ENCODE data around the gene EPHA3.

The EPHA3 gene

GRCh38 chr3:89402051-89402450 is 294.6 kb downstream of the EPHA3 start:
- H3K9me2 ChIP-seq (replicated peaks; ENCODE audit: low read depth, low read length): no peaks in the 10 kb centered on the region
- TF ChIP-seq CTCF (conservative IDR thresholded peaks at IDR 0.05; ENCODE audit: low read length): no peak
- no peak for TF ChIP-seq EZH2phosphoT487 (IDR thresholded peaks at IDR 0.05; ENCODE audit: borderline replicate concordance)
- H3K36me3 ChIP-seq (ENCODE audit: insufficient read depth, low read length): no peaks in the 10 kb centered on the region
- no peaks in the 10 kb centered on the region for H3K79me2 ChIP-seq (ENCODE audit: insufficient read depth, low read length)
- no peaks in the 10 kb centered on the region for H3F3A ChIP-seq (ENCODE audit: low read depth)
- no peaks in the 10 kb centered on the region for H3K4me1 ChIP-seq (ENCODE audit: insufficient read depth, low read length, poor library complexity, severe bottlenecking)
- H3K4me3 ChIP-seq (ENCODE audit: low read length, poor library complexity, severe bottlenecking): no peak overlapping the region
- no peak overlapping the region for H2AFZ ChIP-seq (ENCODE audit: low read length)
- no peaks in the 10 kb centered on the region for H3K27me3 ChIP-seq (ENCODE audit: insufficient read depth, low read length, poor library complexity, severe bottlenecking)
- H3K4me2 ChIP-seq (ENCODE audit: low read depth, low read length, poor library complexity, severe bottlenecking): no peak overlapping the region
- no peaks in the 10 kb centered on the region for H3K9me3 ChIP-seq (ENCODE audit: insufficient read depth, low read depth, low read length)
- H3K9ac ChIP-seq (ENCODE audit: low read depth, low read length, poor library complexity, severe bottlenecking): no peak overlapping the region
- no peaks in the 10 kb centered on the region for H4K20me1 ChIP-seq (ENCODE audit: insufficient read depth, low read length, poor library complexity, severe bottlenecking)

- no peaks in the 10 kb centered on the region for H3K36me3 ChIP-seq (ENCODE audit: insufficient read depth, low read length)
- H3F3A ChIP-seq (ENCODE audit: low read depth): no peaks in the 10 kb centered on the region
- H3K79me2 ChIP-seq (ENCODE audit: insufficient read depth, low read length): no peaks in the 10 kb centered on the region
- no peak overlapping the region for H2AFZ ChIP-seq (ENCODE audit: low read length)
- H3K9ac ChIP-seq (ENCODE audit: low read depth, low read length, poor library complexity, severe bottlenecking): no peak overlapping the region
- no peak for TF ChIP-seq EZH2phosphoT487 (IDR thresholded peaks at IDR 0.05; ENCODE audit: borderline replicate concordance)
- TF ChIP-seq CTCF (conservative IDR thresholded peaks at IDR 0.05; ENCODE audit: low read length): no peak
- H3K4me2 ChIP-seq (ENCODE audit: low read depth, low read length, poor library complexity, severe bottlenecking): no peak overlapping the region
- no peaks in the 10 kb centered on the region for H3K9me3 ChIP-seq (ENCODE audit: insufficient read depth, low read depth, low read length)
- no peaks in the 10 kb centered on the region for H3K27me3 ChIP-seq (ENCODE audit: insufficient read depth, low read length, poor library complexity, severe bottlenecking)
- no peaks in the 10 kb centered on the region for H4K20me1 ChIP-seq (ENCODE audit: insufficient read depth, low read length, poor library complexity, severe bottlenecking)
- no peak overlapping the region for H3K4me3 ChIP-seq (ENCODE audit: low read length, poor library complexity, severe bottlenecking)
- H3K9me2 ChIP-seq (replicated peaks; ENCODE audit: low read depth, low read length): no peaks in the 10 kb centered on the region
- H3K4me1 ChIP-seq (ENCODE audit: insufficient read depth, low read length, poor library complexity, severe bottlenecking): no peaks in the 10 kb centered on the region
These were observed 297.8 kb downstream of the EPHA3 start for GRCh38 chr3:89405176-89405575.

GRCh38 chr3:89405593-89405992 is 298.2 kb downstream of the EPHA3 start:
- no peaks in the 10 kb centered on the region for H3K9me2 ChIP-seq (replicated peaks; ENCODE audit: low read depth, low read length)
- H3K9me3 ChIP-seq (ENCODE audit: insufficient read depth, low read depth, low read length): no peaks in the 10 kb centered on the region
- no peak for TF ChIP-seq EZH2phosphoT487 (IDR thresholded peaks at IDR 0.05; ENCODE audit: borderline replicate concordance)
- TF ChIP-seq CTCF (conservative IDR thresholded peaks at IDR 0.05; ENCODE audit: low read length): no peak
- no peaks in the 10 kb centered on the region for H3K4me1 ChIP-seq (ENCODE audit: insufficient read depth, low read length, poor library complexity, severe bottlenecking)
- no peaks in the 10 kb centered on the region for H4K20me1 ChIP-seq (ENCODE audit: insufficient read depth, low read length, poor library complexity, severe bottlenecking)
- no peaks in the 10 kb centered on the region for H3K36me3 ChIP-seq (ENCODE audit: insufficient read depth, low read length)
- no peak overlapping the region for H2AFZ ChIP-seq (ENCODE audit: low read length)
- no peaks in the 10 kb centered on the region for H3K79me2 ChIP-seq (ENCODE audit: insufficient read depth, low read length)
- no peak overlapping the region for H3K4me2 ChIP-seq (ENCODE audit: low read depth, low read length, poor library complexity, severe bottlenecking)
- no peak overlapping the region for H3K4me3 ChIP-seq (ENCODE audit: low read length, poor library complexity, severe bottlenecking)
- no peak overlapping the region for H3K9ac ChIP-seq (ENCODE audit: low read depth, low read length, poor library complexity, severe bottlenecking)
- no peaks in the 10 kb centered on the region for H3K27me3 ChIP-seq (ENCODE audit: insufficient read depth, low read length, poor library complexity, severe bottlenecking)
- H3F3A ChIP-seq (ENCODE audit: low read depth): no peaks in the 10 kb centered on the region
